NCI-H1930 (cell line): ENCODE results near the gene SIX2.
"Not testable (repeated sequence)": the region's sequence is repeated elsewhere in the genome, so short reads cannot be mapped to it uniquely, and the experiment has no call there.

Source experiments
- DNase-seq, 2 experiments: peaks; one replicate each; lab custom pipeline; 2025; lab: John Stamatoyannopoulos, UW

The SIX2 gene

DNA sequence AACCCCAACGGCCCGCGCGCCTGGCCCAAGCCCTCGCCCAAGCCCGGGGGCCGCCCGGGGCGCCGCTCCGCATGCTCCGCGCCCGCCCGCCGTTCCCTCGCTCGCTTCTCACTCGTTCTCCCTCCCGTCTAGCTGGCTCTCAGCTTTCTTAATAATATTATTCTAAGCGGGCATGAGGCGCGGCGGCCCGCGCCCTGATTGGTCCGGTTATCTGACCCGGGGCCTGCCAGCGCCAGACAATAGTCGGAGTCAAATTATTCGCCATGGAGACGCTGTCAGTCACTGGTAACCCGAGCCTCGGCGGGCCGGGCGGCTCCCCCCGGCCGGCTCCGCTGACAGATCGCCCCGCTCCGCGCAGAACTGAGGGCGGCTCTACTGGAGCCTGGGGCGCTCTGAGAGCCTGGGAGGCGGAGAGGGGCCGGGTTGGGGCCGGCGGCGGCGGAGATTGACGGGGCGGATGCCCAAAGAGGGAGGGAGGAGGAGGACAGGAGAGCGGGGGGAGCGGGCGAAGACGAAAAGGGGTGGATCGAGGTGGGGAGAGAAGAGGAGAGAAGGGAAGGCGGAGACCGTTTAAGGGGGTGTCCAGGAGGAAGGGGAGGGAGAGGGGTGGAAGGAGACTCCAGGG lies at the start of gene SIX2:
Gene SIX2 (minus strand): TSS at position 150 of the 625 bp plus-strand sequence. CDS start 342 bp downstream, outside the sequence.
- DNase-seq = peak; percentile 93 to 94

DNA sequence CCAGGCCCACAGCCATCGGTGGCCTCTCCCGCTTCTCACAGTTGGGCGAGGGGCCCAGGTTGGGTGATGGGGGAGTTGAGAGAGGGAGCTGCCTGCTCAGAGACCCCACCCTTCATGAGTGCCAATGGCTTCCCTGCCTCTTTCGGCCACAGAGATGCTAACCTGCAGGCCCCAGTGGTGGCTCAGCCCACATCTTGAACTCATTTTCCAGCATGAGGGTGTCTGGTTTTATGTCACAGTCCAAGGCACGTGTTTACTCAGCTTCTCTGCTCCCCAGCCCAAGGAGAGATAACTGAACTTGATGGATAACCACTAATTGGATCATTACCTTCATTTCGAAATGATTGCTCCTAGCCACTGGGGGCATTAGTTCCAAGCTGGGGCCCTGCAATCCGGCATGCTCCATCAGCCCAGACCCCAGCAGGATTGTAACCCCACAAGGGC lies 45.9 kb upstream of the SIX2 start:
- DNase-seq = no peak

DNA sequence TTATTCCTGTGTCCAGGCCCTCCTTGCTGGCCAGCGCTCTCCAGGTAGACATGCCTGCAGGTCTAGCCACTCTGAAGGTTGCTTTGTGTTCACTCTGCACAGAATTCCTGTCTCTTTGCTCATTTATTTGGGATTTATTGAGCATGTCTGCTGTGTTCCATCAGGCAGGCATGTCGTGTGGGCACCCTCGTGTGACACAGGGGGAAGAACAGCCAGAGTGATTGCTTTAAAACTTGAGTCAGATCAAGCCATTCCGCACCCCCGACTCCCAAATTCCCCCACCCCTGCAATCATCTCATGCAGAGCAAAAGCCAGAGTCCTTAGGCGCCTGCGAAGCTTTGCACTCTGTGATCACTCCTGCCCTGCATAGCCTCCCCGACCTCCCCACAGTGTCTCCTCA lies 44.7 kb upstream of the SIX2 start:
- no peak for DNase-seq

GRCh38 chr2:45052388-45052928 lies 43.2 kb upstream of the SIX2 start:
- DNase-seq = no peak

DNA sequence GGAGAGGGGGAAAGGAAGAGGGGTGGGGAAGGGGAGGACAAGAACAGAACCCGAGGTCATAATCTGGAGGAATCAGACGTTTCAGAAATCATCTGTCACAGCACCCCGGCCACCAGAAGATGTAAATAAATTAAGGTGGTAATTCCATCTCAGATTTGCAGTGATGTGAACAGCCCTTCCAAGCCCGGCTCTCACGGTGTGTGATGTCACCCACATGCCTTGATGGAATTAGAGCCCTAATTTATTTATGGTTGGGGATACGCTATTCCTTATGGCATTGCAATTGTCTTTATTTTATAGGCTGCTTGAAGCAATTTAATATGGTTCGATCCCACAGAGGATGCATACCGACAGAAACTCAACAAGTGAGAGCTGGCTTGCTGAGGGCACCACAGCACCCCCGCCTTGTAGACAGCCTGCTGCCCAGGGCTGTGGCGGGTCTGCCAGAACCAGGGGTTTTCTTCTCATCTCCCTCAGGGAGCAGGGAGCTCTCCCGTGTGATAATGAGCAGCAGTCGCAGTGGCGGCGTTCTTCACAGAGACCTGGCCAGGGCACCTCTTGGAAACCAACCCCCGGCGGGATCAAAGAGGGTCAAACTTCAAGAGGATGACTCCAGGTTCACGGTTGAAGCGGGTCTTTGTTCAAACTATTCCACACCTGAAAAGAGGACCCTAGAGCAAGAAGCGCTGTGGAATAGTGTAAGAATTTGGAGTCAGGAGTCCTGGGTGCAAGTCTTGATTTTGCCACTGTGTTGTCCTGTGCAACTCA lies 40.5 kb upstream of the SIX2 start:
- no peak for DNase-seq

DNA sequence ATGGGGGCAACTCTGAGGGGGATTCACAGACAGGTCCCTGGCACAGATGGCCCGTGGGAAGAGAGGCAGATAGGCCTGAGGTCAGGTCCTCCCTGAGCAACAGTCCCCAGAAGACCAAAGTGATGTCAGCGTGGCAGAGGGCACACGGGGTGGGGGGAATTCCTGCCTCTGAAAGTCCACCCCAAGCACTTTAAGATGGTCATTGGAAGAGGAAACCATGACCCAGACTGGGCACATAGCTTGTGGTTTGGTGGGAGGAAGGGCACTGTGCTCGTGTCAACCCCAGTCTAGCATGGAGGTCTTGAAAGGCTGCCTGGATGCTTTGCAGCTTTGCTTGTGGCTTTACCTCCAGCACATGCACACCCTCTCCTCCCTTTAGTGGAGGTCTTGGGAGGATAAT lies 38.0 kb upstream of the SIX2 start:
- no peak for DNase-seq

DNA sequence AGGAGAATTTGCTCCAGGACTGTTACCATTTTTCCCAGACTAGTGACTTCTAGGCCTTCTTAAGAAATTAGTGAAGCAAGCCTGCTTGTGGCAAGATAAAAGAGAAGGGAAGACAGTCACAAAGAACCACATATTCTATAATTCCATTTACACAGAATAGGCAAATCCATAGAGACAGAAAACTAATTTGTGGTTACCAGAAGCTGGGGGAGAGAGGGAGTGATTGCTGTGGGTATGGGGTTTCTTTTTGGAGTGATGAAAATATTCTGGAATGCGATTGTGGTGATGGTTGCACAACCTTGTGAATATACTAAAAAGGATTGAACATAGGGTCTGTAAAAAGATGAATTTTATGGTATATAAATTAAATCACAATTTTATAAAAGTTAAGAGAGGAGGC lies 37.5 kb upstream of the SIX2 start:
- DNase-seq = no peak

DNA sequence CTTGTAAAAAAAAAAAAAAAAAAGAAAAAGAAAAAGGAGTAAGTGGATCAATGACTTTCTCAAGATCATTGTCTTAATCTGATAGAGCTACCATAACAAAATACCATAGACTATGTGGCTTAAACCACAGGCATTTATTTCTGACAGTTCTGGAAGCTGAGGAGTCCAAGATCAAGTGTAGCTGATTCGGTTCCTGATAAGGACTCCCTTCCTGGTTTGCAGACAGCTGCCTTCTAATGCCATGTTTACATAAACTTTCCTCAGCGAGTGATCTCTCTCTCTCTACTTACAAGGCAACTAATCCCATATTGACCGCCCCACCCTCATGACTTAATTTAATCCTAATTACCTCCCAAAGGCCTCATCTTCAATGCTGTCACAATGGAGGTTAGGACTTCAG lies 36.5 kb upstream of the SIX2 start:
- DNase-seq = no peak

DNA sequence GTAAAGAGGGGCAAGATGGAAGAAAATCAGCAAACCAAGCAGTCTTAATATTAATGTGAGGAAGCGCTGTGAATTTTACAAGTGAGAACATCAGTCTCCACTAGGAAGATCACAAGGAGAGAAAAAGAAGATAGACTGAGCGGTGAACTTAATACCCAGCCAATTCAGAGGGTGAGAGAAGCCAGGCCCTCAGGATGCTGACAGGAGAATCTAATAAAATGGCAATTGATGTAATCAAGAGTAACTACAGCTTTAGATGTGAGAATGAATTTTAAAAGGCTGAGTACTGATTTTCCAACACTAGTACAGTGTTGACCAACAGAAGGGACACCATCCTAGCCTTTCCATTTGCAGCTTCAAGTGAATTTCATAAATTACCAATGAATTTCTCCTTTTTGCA lies 35.7 kb upstream of the SIX2 start:
- no peak for DNase-seq

GRCh38 chr2:45043174-45043573 lies 33.9 kb upstream of the SIX2 start:
- no peak for DNase-seq

GRCh38 chr2:45042401-45042800 lies 33.1 kb upstream of the SIX2 start:
- no peak for DNase-seq

DNA sequence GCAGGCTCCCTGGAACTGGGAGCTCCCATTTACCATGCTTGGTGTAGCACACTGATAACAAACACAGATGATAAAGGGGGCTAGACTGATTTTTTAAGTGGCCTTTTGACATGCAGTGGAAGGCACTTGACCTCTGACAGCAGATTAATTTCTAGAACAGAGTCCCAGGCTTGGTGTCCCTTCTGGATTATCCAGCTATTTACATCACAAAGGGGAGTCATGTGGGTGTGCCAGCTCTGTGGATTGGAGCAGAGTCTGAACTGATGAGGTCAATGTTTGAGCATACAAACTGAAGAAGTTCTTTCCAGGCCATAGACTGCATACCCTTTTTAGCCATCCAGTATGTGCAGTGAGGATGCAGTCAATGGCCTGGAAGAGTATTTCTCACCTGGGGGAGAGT lies 31.5 kb upstream of the SIX2 start:
- no peak for DNase-seq

- not testable (repeated sequence) for DNase-seq
Observed at GRCh38 chr2:45039804-45040203, 30.6 kb upstream of the SIX2 start.

GRCh38 chr2:45038861-45039260 lies 29.6 kb upstream of the SIX2 start:
- DNase-seq = not testable (repeated sequence)

DNA sequence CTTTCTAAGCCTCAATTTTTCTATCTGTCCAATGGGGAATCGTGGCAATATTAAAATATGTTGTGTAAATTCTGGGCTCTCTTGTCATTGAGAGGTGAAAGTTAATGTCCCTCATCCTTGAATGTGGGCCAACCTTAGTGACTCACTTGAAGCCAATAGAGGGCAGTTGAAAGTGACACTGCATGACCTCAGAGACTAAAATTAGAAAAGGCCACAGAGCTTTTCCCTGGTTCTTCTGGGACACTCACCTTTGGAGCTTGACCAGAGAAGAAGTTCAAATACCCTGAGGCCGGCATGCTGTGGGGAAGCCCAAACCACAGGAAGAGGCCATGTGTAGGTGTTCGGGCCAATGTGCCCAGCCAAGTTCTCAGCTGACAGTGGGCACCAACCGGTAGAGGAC lies 24.1 kb upstream of the SIX2 start:
- DNase-seq = no peak

DNA sequence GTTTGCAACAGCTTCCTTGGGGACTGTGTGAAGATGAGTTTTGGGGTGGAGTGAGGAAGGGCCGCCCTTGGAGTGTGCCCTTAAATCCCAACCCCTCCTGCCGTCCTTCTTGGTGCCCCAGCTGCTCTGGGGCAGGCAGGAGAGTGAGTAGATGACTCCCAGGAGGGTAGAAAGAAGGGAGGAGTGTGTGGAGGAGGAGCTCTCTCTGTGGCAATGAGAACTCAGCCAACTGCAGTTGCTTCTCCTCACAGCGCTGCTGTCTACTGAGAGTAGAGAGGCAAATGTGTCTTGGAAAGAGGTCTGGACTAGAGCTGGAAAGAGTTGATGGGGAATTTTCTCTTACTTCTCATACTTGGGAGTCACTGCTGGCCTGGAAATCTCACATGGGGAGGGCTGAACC lies 21.8 kb upstream of the SIX2 start:
- no peak for DNase-seq

DNA sequence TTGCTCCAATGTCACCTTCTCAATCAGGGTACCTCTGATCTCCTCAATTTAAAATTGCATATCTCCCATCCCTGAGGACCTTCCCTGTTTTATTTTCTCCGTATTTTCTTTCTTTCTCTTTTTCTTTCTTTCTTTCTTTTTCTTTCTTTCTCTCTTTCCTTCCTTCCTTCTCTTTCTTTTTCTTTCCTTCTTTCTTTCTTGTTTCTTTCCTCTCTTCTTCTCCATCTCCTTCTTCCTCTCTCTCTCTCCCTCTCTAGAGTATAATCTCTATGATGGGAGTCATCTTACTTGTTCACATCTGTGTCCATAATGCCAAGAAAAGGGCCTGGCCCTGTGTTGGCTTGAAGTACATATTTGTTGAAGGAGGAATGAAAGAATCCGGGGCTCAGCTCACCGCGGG lies 21.3 kb upstream of the SIX2 start:
- no peak for DNase-seq

- no peak for DNase-seq
Observed at GRCh38 chr2:45029215-45029614, 20.0 kb upstream of the SIX2 start.

DNA sequence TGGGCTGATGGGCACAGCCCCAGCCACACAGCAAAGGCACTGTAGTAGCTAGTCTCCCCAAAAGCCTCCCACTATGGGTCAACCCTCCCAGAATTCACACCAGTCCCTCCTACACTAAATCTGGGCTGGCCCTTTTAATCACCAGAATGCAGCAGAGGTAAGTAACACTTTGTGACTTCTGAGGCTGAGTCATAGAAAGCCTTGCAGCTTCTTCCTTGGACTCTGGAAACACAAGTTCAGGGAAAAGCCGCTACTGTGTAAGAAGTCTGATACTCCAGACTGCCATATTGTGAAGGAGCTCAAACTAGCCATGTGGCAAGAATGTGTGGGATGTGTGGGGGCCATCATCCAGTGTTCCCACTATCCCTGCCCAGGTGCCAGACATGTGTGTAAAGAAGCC lies 19.0 kb upstream of the SIX2 start:
- no peak for DNase-seq

DNA sequence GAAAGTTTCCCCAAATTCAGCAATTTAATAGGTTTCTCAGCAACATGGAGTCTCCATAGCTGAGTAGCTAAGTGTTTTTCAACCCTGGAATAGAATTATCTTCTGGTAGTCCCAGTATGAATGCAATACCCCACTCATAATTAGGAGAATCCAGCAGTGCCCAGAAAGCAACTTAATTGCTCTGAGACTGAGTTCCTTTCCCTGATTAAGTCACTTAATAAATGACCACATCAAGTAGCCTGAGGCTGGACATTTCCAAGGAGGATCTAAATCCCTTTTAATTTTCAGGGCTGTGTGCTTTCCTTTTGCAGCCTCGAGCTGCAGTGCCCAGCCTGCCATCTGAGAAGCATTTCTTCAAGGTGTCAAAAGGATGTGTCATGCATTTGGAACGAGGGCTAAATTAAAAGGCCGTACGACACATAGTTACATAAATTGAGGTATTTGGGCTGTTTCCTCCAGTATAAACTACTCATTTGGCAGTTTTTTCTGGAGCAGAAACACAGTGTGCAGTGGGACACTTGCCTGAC lies 17.7 kb upstream of the SIX2 start:
- no peak for DNase-seq

DNA sequence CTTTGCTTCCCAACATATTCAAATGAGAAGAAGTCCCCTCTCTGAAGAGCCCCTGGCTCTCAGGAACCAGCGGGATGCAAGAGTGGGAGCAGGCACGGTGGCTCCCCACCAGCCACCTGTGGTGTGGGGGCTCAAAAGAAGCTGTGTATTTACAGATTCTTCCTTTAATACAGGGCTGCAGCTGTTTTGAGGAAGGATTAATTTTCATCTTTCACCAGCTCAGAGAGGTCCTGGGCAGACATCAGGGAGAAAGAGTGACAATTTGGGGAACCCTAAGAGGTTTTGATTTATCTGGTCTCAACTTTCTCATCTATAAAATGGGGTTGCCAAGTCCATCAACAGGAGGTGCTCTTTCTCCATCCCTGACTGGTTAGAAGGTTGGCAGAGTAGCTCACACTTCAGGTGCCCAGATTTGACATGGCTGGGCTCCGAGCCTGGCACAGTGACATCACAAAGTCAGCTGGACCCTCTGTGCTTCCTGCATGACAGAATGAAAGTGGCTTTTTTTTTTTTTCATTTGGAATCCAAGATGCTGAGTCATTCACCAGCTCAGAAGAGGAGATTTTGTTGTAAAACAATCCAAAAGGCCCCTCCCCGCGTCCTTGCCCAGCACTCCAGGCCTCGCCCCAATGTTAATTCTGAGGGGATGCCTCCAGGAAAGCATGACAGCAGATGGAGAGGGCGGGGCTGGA lies 15.5 kb upstream of the SIX2 start:
- no peak for DNase-seq

DNA sequence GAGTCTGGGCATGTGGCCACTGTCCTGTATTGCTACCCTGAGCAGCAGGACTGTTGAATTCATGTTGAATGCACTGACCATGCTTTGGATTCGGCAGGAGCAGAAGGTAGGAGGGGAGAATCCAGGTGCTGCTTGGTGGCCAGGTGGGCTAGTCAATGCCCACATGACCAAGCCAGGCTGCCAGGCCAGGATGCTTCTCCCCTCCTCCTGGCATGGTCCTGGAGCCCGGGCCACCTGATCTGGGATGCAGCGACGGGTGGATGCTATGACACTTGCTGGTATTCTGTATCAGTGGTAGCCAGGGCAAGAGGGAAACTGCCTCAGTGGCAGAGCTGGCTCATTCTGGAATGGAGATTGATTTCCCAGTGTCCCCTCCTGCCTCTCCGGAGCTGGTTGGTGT lies 14.8 kb upstream of the SIX2 start:
- DNase-seq = no peak

DNA sequence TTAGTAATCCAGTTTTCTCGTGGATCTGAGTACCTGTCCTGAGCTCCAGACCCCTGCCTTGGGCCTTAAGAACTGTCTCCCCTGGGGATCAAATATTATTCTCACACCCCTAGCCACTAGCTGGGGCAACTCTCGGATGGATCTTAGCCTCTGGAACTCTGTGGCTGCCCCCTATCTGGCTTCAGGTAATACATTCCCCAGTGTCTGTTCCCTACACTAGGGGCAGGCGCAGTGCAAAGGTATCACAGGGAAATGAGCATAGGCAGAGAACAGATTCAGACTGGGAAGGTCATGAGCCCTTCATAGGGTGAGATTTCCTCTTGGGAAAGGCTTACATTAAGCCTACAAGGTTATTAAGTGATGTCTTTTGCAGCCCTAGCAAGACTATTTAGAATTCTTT lies 11.2 kb upstream of the SIX2 start:
- DNase-seq = no peak
